Prostate gland (tissue), 2 donors: ENCODE measurements around the gene CACNA1H. TPM values are rescaled to one million over a fixed set of nuclear protein-coding genes. Genes with fewer than 3 reads are reported as not detected.

Experiments
- DNase-seq: peaks from one replicate; pipeline ENCODE4 v3.0.0-alpha.2; 2019; ENCODE audit warnings: low spot score
- H3K27ac ChIP-seq, 2 donors: fragments of 200-600 bp; sonication (generic); 2 replicates each; pipeline ENCODE4 v1.5.1; 2017 to 2019
- H3K27me3 ChIP-seq: fragments of 200-600 bp; sonication (generic); replicated peaks from 2 replicates; pipeline ENCODE4 v1.5.1; 2019; ENCODE audit not compliant: insufficient read depth
- H3K36me3 ChIP-seq, 2 donors: fragments of 200-600 bp; sonication (generic); 1 replicate in 1 of 2; 2 replicates in 1 of 2; pipeline versions ENCODE4 v1.5.1 to v1.8.1; 2017 to 2019
- H3K4me1 ChIP-seq: fragments of 200-600 bp; sonication (generic); replicated peaks from 2 replicates; pipeline ENCODE4 v1.5.1; 2019
- H3K4me3 ChIP-seq, 2 donors: fragments of 200-600 bp; sonication (generic); 2 replicates each; pipeline ENCODE4 v1.5.1; 2017 to 2019
- H3K9me3 ChIP-seq: fragments of 200-600 bp; sonication (generic); 2 replicates; pipeline ENCODE4 v1.5.1; 2017
- CTCF ChIP-seq, 4 experiments: fragments of 200-600 bp in 2 of 4; fragments of 450-650 bp in 2 of 4; sonication (generic) in 2 of 4; IDR thresholded peaks; 1 replicate in 3 of 4; 2 replicates in 1 of 4; pipeline ENCODE4 v1.5.1; 2016 to 2019; ENCODE audit warnings: antibody characterized with exemption in 4 of 4, mild to moderate bottlenecking in 2 of 4, moderate library complexity in 2 of 4
- POLR2A ChIP-seq: fragments of 450-650 bp; IDR thresholded peaks from one replicate; pipeline ENCODE4 v1.6.1; 2016; ENCODE audit warnings: antibody characterized with exemption, mild to moderate bottlenecking
- POLR2AphosphoS5 ChIP-seq: sonication (generic); formaldehyde crosslinking; IDR thresholded peaks from one replicate; pipeline ENCODE4 v1.6.1; 2017; ENCODE audit warnings: antibody characterized with exemption
- WGBS: methylation state at CpG from one replicate; pipeline ENCODE4 v1.1.5; 2018; 5-methylcytosine and 5-hydroxymethylcytosine counted together
- intact Hi-C: fragments of 100-400 bp; cut with DNase I; formaldehyde crosslinking; loops from one replicate; pipeline ENCODE4 v1.14.2; 2022
- total RNA-seq, 2 donors: library from RNA; depleted of rRNA; stranded (reverse); fragments of >200 nt; gene quantifications; one replicate each; pipeline ENCODE4 v1.1.0, GENCODE V29; 2016

The CACNA1H gene
- total RNA-seq, 2 donors from 2014 or later, result 32.5 to 111 TPM

- no peaks in the 10 kb centered on the region for H3K36me3 ChIP-seq
- H3K4me1 ChIP-seq, result no peaks in the 10 kb centered on the region
- H3K4me3 ChIP-seq, result no peak overlapping the region
- no peak for DNase-seq
- WGBS, result 91% methylated on average over 30 of the region's 35 CpGs
- no peak overlapping the region for H3K27ac ChIP-seq
- H3K9me3 ChIP-seq, result no peaks in the 10 kb centered on the region
- H3K27me3 ChIP-seq, result no peaks in the 10 kb centered on the region
- TF ChIP-seq POLR2A (no peak), POLR2AphosphoS5 (no peak), CTCF (IDR thresholded peaks at IDR 0.05) (no peak)
- intact Hi-C loops, result no loop called here
These were observed 21.4 kb upstream of the CACNA1H start for GRCh38 chr16:1131378-1131994.

- no peak for DNase-seq
- no peaks in the 10 kb centered on the region for H3K36me3 ChIP-seq
- no peaks in the 10 kb centered on the region for H3K4me1 ChIP-seq
- intact Hi-C loops, result no loop called here
- no peak for TF ChIP-seq CTCF (IDR thresholded peaks at IDR 0.05)
- TF ChIP-seq POLR2A, result no peak
- TF ChIP-seq POLR2AphosphoS5, result no peak
- no peak overlapping the region for H3K4me3 ChIP-seq
- 59% methylated on average over 12 of the region's 15 CpGs for WGBS
- H3K27ac ChIP-seq, result no peak overlapping the region
- H3K27me3 ChIP-seq, result no peaks in the 10 kb centered on the region
- no peaks in the 10 kb centered on the region for H3K9me3 ChIP-seq
These were observed 20.5 kb upstream of the CACNA1H start for GRCh38 chr16:1132431-1132830.

- no peaks in the 10 kb centered on the region for H3K27me3 ChIP-seq
- 87% methylated on average over 18 of the region's 18 CpGs for WGBS
These were observed 19.6 kb upstream of the CACNA1H start for GRCh38 chr16:1133271-1133670.

GRCh38 chr16:1133810-1134520, 18.9 kb upstream of the CACNA1H start:
- TF ChIP-seq CTCF (IDR thresholded peaks at IDR 0.05), result no peak
- no peak for TF ChIP-seq POLR2A
- TF ChIP-seq POLR2AphosphoS5, result no peak
- H3K9me3 ChIP-seq, result no peaks in the 10 kb centered on the region
- H3K27me3 ChIP-seq, result no peaks in the 10 kb centered on the region
- H3K36me3 ChIP-seq, result no peaks in the 10 kb centered on the region
- intact Hi-C loops, result no loop called here
- H3K27ac ChIP-seq, result no peak overlapping the region
- no peaks in the 10 kb centered on the region for H3K4me1 ChIP-seq
- DNase-seq, result no peak
- 71% methylated on average over 30 of the region's 30 CpGs for WGBS
- H3K4me3 ChIP-seq, result no peak overlapping the region

More at GRCh38 chr16:1133271-1133670, 19.6 kb upstream of the CACNA1H start:
- no peak for TF ChIP-seq CTCF (IDR thresholded peaks at IDR 0.05)
- no peak for TF ChIP-seq POLR2A
- no peak for TF ChIP-seq POLR2AphosphoS5
- H3K4me3 ChIP-seq, result no peak overlapping the region
- H3K27ac ChIP-seq, result no peak overlapping the region
- intact Hi-C loops, result no loop called here
- H3K36me3 ChIP-seq, result no peaks in the 10 kb centered on the region
- no peaks in the 10 kb centered on the region for H3K9me3 ChIP-seq
- H3K4me1 ChIP-seq, result no peaks in the 10 kb centered on the region
- no peak for DNase-seq
